Measurements from ENCODE around the gene FOXJ1.

The FOXJ1 gene

DNA sequence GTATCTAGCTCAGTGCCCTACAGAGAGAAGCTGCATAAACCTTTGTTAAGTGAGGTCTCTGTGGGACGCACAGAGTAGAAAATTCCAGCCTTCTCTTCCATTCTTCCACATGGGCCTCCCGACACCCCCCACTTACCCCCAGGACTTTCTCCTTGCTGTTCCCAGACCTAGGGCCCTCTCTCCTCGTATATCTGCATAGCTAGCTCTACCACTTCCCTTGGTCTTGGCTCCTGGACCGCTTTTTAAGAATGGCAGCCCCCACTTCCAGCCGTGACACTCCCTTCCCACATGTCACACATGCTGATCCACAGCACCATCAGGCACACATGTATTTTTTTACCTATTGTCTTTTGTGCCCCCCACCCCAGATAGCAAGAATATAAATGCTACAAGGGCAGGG, 16.7 kb upstream of the FOXJ1 start:
- TF ChIP-seq, protein P1, sequence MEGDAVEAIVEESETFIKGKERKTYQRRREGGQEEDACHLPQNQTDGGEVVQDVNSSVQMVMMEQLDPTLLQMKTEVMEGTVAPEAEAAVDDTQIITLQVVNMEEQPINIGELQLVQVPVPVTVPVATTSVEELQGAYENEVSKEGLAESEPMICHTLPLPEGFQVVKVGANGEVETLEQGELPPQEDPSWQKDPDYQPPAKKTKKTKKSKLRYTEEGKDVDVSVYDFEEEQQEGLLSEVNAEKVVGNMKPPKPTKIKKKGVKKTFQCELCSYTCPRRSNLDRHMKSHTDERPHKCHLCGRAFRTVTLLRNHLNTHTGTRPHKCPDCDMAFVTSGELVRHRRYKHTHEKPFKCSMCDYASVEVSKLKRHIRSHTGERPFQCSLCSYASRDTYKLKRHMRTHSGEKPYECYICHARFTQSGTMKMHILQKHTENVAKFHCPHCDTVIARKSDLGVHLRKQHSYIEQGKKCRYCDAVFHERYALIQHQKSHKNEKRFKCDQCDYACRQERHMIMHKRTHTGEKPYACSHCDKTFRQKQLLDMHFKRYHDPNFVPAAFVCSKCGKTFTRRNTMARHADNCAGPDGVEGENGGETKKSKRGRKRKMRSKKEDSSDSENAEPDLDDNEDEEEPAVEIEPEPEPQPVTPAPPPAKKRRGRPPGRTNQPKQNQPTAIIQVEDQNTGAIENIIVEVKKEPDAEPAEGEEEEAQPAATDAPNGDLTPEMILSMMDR (IDR thresholded peaks at IDR 0.05; ENCODE audit: insufficient read depth, low read length, poor library complexity, severe bottlenecking), result no peak
- no peak overlapping the region for H3K4me3 ChIP-seq (replicated peaks; ENCODE audit: low read depth, low read length)
- H3K27me3 ChIP-seq (replicated peaks; ENCODE audit: control insufficient read depth, insufficient read depth, low read length), result no peaks in the 10 kb centered on the region
- H3K36me3 ChIP-seq (ENCODE audit: control insufficient read depth, insufficient read depth, low read length), result no peaks in the 10 kb centered on the region
- no peak for DNase-seq (ENCODE audit: extremely low read depth, insufficient read length)

DNA sequence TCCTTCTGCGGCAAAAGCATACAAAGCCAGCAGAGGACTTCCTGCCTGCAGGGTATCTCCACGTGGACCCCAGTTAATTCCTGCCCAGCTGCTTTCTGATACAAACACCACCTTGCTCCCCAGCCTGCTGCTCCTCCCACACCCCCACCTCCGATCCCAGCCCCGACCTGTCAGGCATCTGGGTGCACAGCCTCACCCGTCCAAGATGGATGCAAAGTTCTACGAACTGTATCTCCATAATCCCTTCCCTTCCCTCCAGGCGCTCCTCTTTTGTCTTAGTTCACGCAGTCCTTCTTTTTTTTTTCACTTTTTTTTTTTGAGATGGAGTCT, 15.6 kb upstream of the FOXJ1 start:
- no peak for DNase-seq (ENCODE audit: extremely low read depth, insufficient read length)
- no peaks in the 10 kb centered on the region for H3K36me3 ChIP-seq (ENCODE audit: control insufficient read depth, insufficient read depth, low read length)
- H3K27me3 ChIP-seq (replicated peaks; ENCODE audit: control insufficient read depth, insufficient read depth, low read length), result no peaks in the 10 kb centered on the region
- no peak overlapping the region for H3K4me3 ChIP-seq (replicated peaks; ENCODE audit: low read depth, low read length)
- TF ChIP-seq, protein P1 (IDR thresholded peaks at IDR 0.05; ENCODE audit: insufficient read depth, low read length, poor library complexity, severe bottlenecking), result no peak

DNA sequence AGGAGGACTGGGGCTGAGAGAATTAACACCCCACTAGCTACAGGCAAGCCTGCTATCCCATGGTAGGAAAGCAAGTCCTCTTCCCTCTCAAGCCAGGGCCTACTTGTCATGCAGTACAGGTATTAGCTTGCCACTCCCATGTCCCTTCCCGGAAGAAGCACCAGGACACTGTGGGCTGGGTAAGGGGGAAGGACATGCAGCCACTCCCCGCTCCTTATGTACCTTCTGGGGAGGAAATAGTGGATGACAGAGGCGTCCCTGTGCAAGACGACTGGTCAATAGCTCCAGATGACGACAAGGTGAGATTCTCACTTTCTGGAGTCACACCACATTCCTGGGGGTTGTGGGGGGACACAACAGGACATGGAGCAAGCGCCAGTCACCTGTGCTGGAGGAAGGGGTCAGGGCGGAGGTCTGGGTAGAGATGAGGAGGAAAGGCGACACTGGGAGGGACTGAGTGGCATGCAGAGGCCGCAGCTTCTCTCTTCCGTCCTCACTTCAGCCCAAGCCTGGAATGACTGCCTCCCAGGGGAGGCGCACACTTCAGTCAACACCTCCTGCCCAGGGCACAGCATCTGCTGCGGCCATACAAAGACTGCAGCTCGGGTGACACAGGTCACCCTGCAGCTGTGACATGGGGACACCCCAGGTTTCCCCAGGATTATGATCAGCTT, 15.1 kb upstream of the FOXJ1 start:
- no peak overlapping the region for H3K4me3 ChIP-seq (replicated peaks; ENCODE audit: low read depth, low read length)
- H3K36me3 ChIP-seq (ENCODE audit: control insufficient read depth, insufficient read depth, low read length), result no peaks in the 10 kb centered on the region
- no peaks in the 10 kb centered on the region for H3K27me3 ChIP-seq (replicated peaks; ENCODE audit: control insufficient read depth, insufficient read depth, low read length)
- DNase-seq (ENCODE audit: extremely low read depth, insufficient read length), result no peak
- TF ChIP-seq, protein P1 (IDR thresholded peaks at IDR 0.05; ENCODE audit: insufficient read depth, low read length, poor library complexity, severe bottlenecking), result no peak

DNA sequence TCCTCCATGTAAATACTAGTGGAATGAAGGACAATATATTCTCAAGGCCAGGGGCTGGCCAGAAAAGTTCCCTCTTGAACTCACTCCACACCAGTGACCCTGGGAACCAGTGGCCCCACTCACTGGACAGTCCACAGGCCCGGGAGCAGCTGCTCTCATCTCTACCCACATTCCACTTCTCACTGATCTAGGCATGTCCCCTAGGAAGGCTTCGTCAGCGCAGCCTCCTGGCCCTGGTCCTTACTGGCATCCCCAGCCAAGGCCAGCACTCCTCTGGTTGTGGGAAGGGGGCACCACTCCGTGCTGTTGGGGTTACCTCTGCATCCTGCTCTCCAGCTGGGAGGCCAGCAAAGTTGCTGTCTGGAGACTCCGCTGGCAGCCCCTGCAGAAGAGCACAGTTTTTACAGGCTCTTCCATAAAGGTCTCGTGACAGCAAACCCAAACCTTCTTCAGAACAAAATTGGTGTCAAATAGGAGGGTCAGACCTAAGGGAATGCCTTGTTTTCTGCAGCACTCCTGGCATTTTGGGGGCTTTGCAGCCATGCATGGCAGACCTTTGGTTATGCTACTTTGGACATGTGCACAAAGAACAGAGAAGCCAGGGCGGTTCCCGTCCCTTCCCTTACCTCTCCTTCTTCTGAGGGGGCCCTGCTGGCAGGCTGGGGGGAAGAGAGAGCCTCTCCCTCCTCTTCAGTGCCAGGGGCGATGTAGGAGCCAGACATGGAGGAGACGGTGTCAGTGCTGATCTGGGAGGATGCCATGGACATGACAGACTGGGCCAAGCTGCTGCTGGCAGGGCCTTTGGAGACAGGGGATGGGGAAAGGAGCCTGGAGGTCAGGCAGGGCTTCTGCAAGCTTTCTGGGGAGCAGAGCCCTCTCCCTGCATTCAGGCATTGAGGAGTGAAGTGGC, 14.1 kb upstream of the FOXJ1 start:
- Histone ChIP-seq H3K27me3 (replicated peaks; ENCODE audit: control insufficient read depth, insufficient read depth, low read length) (no peaks in the 10 kb centered on the region), H3K36me3 (ENCODE audit: control insufficient read depth, insufficient read depth, low read length) (no peaks in the 10 kb centered on the region), H3K4me3 (replicated peaks; ENCODE audit: low read depth, low read length) (no peak overlapping the region)
- TF ChIP-seq, protein P1 (IDR thresholded peaks at IDR 0.05; ENCODE audit: insufficient read depth, low read length, poor library complexity, severe bottlenecking), result no peak
- no peak for DNase-seq (ENCODE audit: extremely low read depth, insufficient read length)

DNA sequence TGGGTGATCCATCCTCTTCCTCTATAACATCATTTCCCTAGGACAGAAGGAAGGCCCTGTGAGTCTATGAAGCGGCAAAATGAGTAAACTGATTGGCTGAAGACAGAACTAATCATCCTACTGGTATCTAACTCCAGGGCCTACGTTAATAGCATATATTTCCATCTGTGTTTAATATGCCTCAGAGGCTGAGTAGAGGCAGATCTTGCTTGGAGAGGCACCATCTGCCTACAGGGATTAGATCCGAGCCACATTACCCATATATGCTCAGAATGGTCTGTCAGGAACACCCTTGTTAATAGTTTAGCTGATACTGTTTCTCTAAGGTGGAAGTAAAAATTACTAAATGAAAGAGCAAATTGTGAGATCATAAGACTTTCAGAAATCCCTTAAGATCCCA, 13.2 kb upstream of the FOXJ1 start:
- no peaks in the 10 kb centered on the region for H3K27me3 ChIP-seq (replicated peaks; ENCODE audit: control insufficient read depth, insufficient read depth, low read length)
- DNase-seq (ENCODE audit: extremely low read depth, insufficient read length), result no peak
- no peaks in the 10 kb centered on the region for H3K36me3 ChIP-seq (ENCODE audit: control insufficient read depth, insufficient read depth, low read length)
- no peak overlapping the region for H3K4me3 ChIP-seq (replicated peaks; ENCODE audit: low read depth, low read length)
- TF ChIP-seq, protein P1 (IDR thresholded peaks at IDR 0.05; ENCODE audit: insufficient read depth, low read length, poor library complexity, severe bottlenecking), result no peak
